Suprapubic skin (tissue), 4 donors: Measurements from ENCODE around the gene KCNK1. TPM values are rescaled to one million over a fixed set of nuclear protein-coding genes. Genes with fewer than 3 reads are reported as not detected.

Experiments
- DNase-seq, 2 donors: peaks; one replicate each; pipeline ENCODE4 v3.0.0-alpha.2; 2019; ENCODE audit warnings: low spot score in 2 of 2
- H3K27ac ChIP-seq: fragments of 200-600 bp; sonication (generic); one replicate; pipeline ENCODE4 v1.5.1; 2019
- H3K27me3 ChIP-seq: fragments of 200-600 bp; sonication (generic); one replicate; pipeline ENCODE4 v1.5.1; 2019
- H3K36me3 ChIP-seq: fragments of 200-600 bp; sonication (generic); one replicate; pipeline ENCODE4 v1.5.1; 2019
- H3K4me1 ChIP-seq: fragments of 200-600 bp; sonication (generic); one replicate; pipeline ENCODE4 v1.5.1; 2019
- H3K4me3 ChIP-seq: fragments of 200-600 bp; sonication (generic); one replicate; pipeline ENCODE4 v1.5.1; 2019; ENCODE audit warnings: mild to moderate bottlenecking
- H3K9me3 ChIP-seq: fragments of 200-600 bp; sonication (generic); one replicate; pipeline ENCODE4 v1.5.1; 2019
- EP300 ChIP-seq: sonication (generic); formaldehyde crosslinking; IDR thresholded peaks from one replicate; pipeline ENCODE4 v1.6.1; 2017; ENCODE audit warnings: antibody characterized with exemption
- POLR2A ChIP-seq, 2 donors: fragments of 450-650 bp; IDR thresholded peaks; one replicate each; pipeline ENCODE4 v1.6.1; 2017; ENCODE audit warnings: antibody characterized with exemption in 2 of 2, mild to moderate bottlenecking in 2 of 2, moderate library complexity in 2 of 2
- POLR2AphosphoS5 ChIP-seq, 3 donors: sonication (generic); formaldehyde crosslinking; IDR thresholded peaks; one replicate each; pipeline ENCODE4 v1.6.1; 2017; ENCODE audit warnings: antibody characterized with exemption in 3 of 3
- WGBS: methylation state at CpG from one replicate; pipeline ENCODE4 v1.1.5; 2018; 5-methylcytosine and 5-hydroxymethylcytosine counted together
- total RNA-seq, 4 donors: library from RNA; depleted of rRNA; stranded (reverse); fragments of >200 nt; gene quantifications; one replicate each; pipeline ENCODE4 v1.1.0, GENCODE V29; 2016
- TF ChIP-seq, protein P1 (sequence below), 2 donors: fragments of 200-600 bp in 1 of 2; fragments of 450-650 bp in 1 of 2; sonication (generic) in 1 of 2; IDR thresholded peaks; one replicate each; pipeline ENCODE4 v1.5.1; 2016 to 2019; ENCODE audit warnings: antibody characterized with exemption in 2 of 2, mild to moderate bottlenecking in 1 of 2, moderate library complexity in 1 of 2

KCNK1 gene
- total RNA-seq, 4 donors from 2014 or later, result 7.5 to 18.7 (median 11.9) TPM

DNA sequence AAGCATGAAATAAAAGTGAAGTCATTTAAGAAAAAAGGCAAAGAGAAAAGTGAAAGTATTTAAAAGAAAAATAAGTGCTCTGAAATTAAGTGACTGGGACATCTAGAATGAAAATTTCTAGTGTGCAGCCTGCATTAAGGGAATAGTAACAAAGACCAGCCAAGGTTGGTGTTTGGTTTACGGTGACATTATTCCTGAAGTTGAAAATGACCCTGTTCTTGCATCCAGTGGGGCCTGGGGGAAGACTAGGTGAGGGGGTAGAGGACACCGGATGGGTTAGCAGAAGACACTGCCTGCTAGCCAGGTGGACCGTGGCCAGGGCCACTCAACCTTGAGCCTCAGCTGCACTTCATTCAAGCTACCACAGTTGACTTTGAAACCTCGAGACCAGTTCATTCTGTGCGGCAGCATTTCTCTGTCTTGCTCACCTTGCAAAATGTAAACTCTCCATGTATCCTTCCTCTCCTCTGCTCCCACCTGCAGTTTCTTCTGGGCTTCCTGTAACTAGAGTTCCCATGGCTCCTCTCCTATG is 14.3 kb upstream of the KCNK1 start:
- H3K27me3 ChIP-seq, result peaks cover 4% of the 10 kb centered on the region
- H3K36me3 ChIP-seq, result no peaks in the 10 kb centered on the region
- 79% methylated on average over 5 of the region's 5 CpGs for WGBS
- H3K4me1 ChIP-seq, result no peaks in the 10 kb centered on the region
- H3K9me3 ChIP-seq, result no peaks in the 10 kb centered on the region
- H3K4me3 ChIP-seq, result no peak overlapping the region
- H3K27ac ChIP-seq, result no peak overlapping the region
- no peak for DNase-seq
- TF ChIP-seq POLR2AphosphoS5 (IDR thresholded peaks at IDR 0.05) (no peak), EP300 (no peak)

DNA sequence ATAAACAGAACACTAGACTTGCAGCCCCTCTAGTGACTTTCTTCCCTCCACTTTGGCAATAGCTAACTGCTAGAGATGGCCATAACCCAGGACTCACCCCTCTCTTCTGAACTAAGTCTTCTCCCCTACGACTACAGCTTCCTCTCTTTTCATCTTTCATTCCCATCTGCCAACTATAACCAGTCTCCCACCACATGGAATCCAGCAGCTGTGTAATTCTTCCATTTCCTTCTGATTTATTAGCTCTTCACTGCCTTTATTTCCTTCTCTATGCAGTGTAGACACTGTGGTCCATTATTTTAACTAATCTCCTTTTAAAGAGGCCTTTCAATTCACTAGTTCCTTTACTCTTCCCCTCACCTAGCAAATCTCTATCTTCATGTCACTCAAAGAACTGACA is 13.4 kb upstream of the KCNK1 start:
- Histone ChIP-seq H3K4me1 (no peaks in the 10 kb centered on the region), H3K4me3 (no peak overlapping the region), H3K36me3 (no peaks in the 10 kb centered on the region), H3K9me3 (no peaks in the 10 kb centered on the region), H3K27me3 (peaks cover 4% of the 10 kb centered on the region), H3K27ac (no peak overlapping the region)
- 73% methylated on average over 1 of the region's 1 CpG for WGBS
- DNase-seq, result no peak
- no peak for TF ChIP-seq POLR2A (IDR thresholded peaks at IDR 0.05)
- TF ChIP-seq, protein P1, sequence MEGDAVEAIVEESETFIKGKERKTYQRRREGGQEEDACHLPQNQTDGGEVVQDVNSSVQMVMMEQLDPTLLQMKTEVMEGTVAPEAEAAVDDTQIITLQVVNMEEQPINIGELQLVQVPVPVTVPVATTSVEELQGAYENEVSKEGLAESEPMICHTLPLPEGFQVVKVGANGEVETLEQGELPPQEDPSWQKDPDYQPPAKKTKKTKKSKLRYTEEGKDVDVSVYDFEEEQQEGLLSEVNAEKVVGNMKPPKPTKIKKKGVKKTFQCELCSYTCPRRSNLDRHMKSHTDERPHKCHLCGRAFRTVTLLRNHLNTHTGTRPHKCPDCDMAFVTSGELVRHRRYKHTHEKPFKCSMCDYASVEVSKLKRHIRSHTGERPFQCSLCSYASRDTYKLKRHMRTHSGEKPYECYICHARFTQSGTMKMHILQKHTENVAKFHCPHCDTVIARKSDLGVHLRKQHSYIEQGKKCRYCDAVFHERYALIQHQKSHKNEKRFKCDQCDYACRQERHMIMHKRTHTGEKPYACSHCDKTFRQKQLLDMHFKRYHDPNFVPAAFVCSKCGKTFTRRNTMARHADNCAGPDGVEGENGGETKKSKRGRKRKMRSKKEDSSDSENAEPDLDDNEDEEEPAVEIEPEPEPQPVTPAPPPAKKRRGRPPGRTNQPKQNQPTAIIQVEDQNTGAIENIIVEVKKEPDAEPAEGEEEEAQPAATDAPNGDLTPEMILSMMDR (IDR thresholded peaks at IDR 0.05), result no peak
- TF ChIP-seq POLR2AphosphoS5 (IDR thresholded peaks at IDR 0.05), result no peak

DNA sequence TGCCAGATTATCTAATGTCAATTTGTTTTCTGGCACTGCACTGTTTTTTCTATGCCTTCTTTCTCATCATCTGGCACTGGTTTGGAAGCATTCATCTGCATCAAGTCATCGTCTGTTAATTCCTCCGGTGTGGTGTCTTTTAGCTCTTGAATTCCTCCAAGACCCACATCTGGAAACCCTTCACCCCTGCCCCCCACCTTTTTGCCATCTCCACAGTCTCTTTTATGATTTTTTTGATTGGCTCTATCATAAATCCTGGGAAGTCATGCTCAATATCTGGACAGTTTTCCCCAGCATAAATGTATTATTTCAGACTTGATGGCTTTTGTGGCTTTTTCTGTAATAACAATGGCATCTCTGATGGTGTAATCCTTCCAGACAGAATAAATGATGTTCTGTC is 10.4 kb upstream of the KCNK1 start:
- 48% methylated on average over 2 of the region's 2 CpGs for WGBS
- TF ChIP-seq, protein P1 (IDR thresholded peaks at IDR 0.05), result no peak
- TF ChIP-seq POLR2A (IDR thresholded peaks at IDR 0.05) (no peak), POLR2AphosphoS5 (IDR thresholded peaks at IDR 0.05) (no peak), EP300 (no peak)
- Histone ChIP-seq H3K36me3 (no peaks in the 10 kb centered on the region), H3K9me3 (no peaks in the 10 kb centered on the region), H3K4me1 (no peaks in the 10 kb centered on the region), H3K27me3 (peaks cover 3% of the 10 kb centered on the region), H3K4me3 (no peak overlapping the region), H3K27ac (no peak overlapping the region)
- DNase-seq, result no peak

DNA sequence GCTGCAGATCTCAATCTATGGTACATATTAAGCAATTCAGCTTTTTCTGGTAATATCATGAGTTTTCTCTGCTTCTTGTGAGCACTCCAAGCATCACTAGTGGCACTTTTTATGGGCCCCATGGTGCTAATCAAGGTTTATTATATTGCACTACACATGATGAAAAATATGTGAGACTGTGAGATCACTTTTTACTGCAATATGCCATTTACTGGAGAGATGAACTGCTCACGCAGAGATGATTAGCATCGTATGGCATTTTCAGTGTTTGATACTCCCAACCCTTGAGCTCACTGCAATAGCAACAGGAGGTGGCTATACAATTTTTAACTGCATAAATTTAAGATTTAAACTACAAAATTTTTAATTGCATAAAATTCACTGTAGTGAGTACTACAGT is 8.7 kb upstream of the KCNK1 start:
- no peaks in the 10 kb centered on the region for H3K9me3 ChIP-seq
- H3K4me3 ChIP-seq, result no peak overlapping the region
- no peaks in the 10 kb centered on the region for H3K4me1 ChIP-seq
- DNase-seq, result no peak
- WGBS, result 55% methylated on average over 2 of the region's 2 CpGs
- H3K36me3 ChIP-seq, result no peaks in the 10 kb centered on the region
- no peak for TF ChIP-seq POLR2AphosphoS5 (IDR thresholded peaks at IDR 0.05)
- no peak for TF ChIP-seq POLR2A (IDR thresholded peaks at IDR 0.05)
- no peak for TF ChIP-seq EP300
- peaks cover 3% of the 10 kb centered on the region for H3K27me3 ChIP-seq
- no peak overlapping the region for H3K27ac ChIP-seq

DNA sequence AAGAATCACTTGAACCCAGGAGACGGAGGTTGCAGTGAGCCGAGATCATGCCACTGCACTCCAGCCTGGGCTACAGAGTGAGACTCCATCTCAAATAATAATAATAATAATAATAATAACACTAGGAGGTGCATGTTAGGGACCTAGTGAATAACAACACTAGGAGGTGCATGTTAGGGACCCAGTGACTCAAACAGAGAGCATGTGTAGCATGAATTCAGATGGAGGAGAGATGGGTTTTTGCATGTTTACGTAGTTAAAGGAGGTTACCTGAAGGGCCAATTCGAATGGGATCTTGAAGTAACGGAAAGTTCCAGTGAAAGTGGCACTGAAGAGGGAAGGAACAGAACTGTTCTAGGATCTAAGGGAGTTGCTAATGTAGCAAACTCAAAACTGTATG is 7.1 kb upstream of the KCNK1 start:
- TF ChIP-seq POLR2A (IDR thresholded peaks at IDR 0.05), result no peak
- TF ChIP-seq EP300, result no peak
- TF ChIP-seq, protein P1 (IDR thresholded peaks at IDR 0.05), result no peak
- TF ChIP-seq POLR2AphosphoS5 (IDR thresholded peaks at IDR 0.05), result no peak
- no peak overlapping the region for H3K27ac ChIP-seq
- no peak overlapping the region for H3K4me3 ChIP-seq
- peaks cover 3% of the 10 kb centered on the region for H3K27me3 ChIP-seq
- 91% methylated on average over 5 of the region's 5 CpGs for WGBS
- no peaks in the 10 kb centered on the region for H3K4me1 ChIP-seq
- no peaks in the 10 kb centered on the region for H3K9me3 ChIP-seq
- no peaks in the 10 kb centered on the region for H3K36me3 ChIP-seq
- no peak for DNase-seq

DNA sequence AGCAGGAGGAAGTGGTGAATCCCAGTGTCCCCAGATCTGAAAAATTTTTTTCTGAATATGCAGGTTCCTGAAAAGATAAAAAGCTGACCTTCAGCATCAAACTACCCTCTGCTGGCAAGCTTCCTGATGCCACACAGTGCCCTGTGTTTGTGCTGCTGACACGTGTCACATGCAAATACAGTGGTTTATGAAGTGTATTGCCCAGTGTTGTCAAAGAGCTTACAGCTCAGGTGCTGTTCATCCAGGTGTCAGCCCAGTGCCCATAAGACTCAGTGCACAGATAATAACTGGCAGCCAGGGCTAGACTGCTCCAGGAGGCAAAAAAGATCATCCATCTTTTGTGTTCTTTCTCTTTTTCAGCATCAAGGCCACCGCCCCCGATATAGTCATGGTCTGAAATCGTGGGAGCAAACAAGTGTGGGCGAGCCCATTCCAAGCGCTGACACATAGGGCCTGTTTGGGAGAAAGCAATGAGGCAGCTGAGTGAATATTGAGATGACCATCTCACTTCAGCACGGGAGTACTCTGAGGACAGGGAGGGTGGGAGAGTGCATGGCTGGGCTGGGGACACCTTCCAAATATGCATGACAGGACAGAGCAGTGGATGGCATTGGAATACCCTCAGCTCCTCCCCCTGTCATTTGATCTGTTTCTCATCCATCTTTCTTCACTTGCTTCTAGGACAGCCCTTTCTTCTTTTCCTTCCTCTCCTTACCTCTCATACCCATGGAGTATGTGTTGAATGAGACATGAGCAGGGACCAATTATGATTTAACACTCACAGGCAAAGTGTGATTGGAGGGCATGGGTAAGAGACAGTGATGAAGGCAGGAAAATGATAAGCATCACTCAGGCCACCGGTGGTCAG is 6.4 kb upstream of the KCNK1 start:
- Histone ChIP-seq H3K36me3 (no peaks in the 10 kb centered on the region), H3K4me1 (no peaks in the 10 kb centered on the region), H3K9me3 (no peaks in the 10 kb centered on the region), H3K4me3 (no peak overlapping the region), H3K27ac (no peak overlapping the region), H3K27me3 (peaks cover 3% of the 10 kb centered on the region)
- TF ChIP-seq POLR2A (IDR thresholded peaks at IDR 0.05), result no peak
- TF ChIP-seq, protein P1 (IDR thresholded peaks at IDR 0.05), result no peak
- no peak for TF ChIP-seq POLR2AphosphoS5 (IDR thresholded peaks at IDR 0.05)
- DNase-seq, result no peak
- 49% methylated on average over 8 of the region's 8 CpGs for WGBS
